T follicular helper cell (primary cell): ENCODE measurements around the gene BCL2L14.

Experiments
- DNase-seq: peaks from one replicate; pipeline ENCODE4 v3.0.0-alpha.2; 2020; ENCODE audit warnings: low read depth
- total RNA-seq, 2 experiments: gene quantifications; one replicate each; lab custom pipeline; 2026; lab: John Stamatoyannopoulos, UW

BCL2L14 gene
- 0.78 to 7.3 reads per million in 2 experiments for total RNA-seq

- DNase-seq: no peak
Observed at GRCh38 chr12:12070674-12071656, at the start of gene BCL2L14. TSS of gene BCL2L14 (plus strand) at chr12:12070939. CDS start at chr12:12079306, 8,367 bp downstream.

- DNase-seq: no peak
Observed at GRCh38 chr12:12022306-12022936, 48.3 kb upstream of the BCL2L14 start.

GRCh38 chr12:12023456-12023855 lies 47.3 kb upstream of the BCL2L14 start:
- no peak for DNase-seq

GRCh38 chr12:12024911-12025682 lies 45.6 kb upstream of the BCL2L14 start:
- DNase-seq: no peak

- DNase-seq: no peak
Observed at GRCh38 chr12:12025799-12026386, 44.8 kb upstream of the BCL2L14 start.

- no peak for DNase-seq
Observed at GRCh38 chr12:12028668-12029402, 41.9 kb upstream of the BCL2L14 start.

GRCh38 chr12:12029653-12030052 lies 41.1 kb upstream of the BCL2L14 start:
- DNase-seq: no peak

- no peak for DNase-seq
Observed at GRCh38 chr12:12032260-12032791, 38.4 kb upstream of the BCL2L14 start.

- peak; percentile 40 for DNase-seq
Observed at GRCh38 chr12:12032851-12033797, 37.6 kb upstream of the BCL2L14 start.

GRCh38 chr12:12033824-12034223 lies 36.9 kb upstream of the BCL2L14 start:
- no peak for DNase-seq

GRCh38 chr12:12034344-12034743 lies 36.4 kb upstream of the BCL2L14 start:
- no peak for DNase-seq

GRCh38 chr12:12035229-12035628 lies 35.5 kb upstream of the BCL2L14 start:
- DNase-seq: no peak

- DNase-seq: no peak
Observed at GRCh38 chr12:12036901-12037300, 33.8 kb upstream of the BCL2L14 start.

GRCh38 chr12:12039897-12040296 lies 30.8 kb upstream of the BCL2L14 start:
- no peak for DNase-seq

GRCh38 chr12:12046401-12046800 lies 24.3 kb upstream of the BCL2L14 start:
- DNase-seq: no peak

- no peak for DNase-seq
Observed at GRCh38 chr12:12047682-12048081, 23.1 kb upstream of the BCL2L14 start.

GRCh38 chr12:12048266-12048665 lies 22.5 kb upstream of the BCL2L14 start:
- DNase-seq: no peak

GRCh38 chr12:12048714-12049113 lies 22.0 kb upstream of the BCL2L14 start:
- no peak for DNase-seq

- DNase-seq: no peak
Observed at GRCh38 chr12:12051668-12052067, 19.1 kb upstream of the BCL2L14 start.

- DNase-seq: no peak
Observed at GRCh38 chr12:12054993-12055392, 15.7 kb upstream of the BCL2L14 start.
